HG02870 (cell line): Measurements from ENCODE around the gene CHI3L1.

Source experiments
- ATAC-seq: cut with Tn5 transposase; IDR thresholded peaks from one replicate; pipeline ENCODE4 v1.9.1; 2021; ENCODE audit warnings: mild to moderate bottlenecking, moderate library complexity; ENCODE audit not compliant: unreplicated experiment

The CHI3L1 gene

GRCh38 chr1:203152158-203153034 is 34.1 kb downstream of the CHI3L1 start:
- no peak for ATAC-seq

- ATAC-seq, result no peak
These were observed 34.9 kb downstream of the CHI3L1 start for GRCh38 chr1:203151362-203152157.

- no peak for ATAC-seq
These were observed 35.8 kb downstream of the CHI3L1 start for GRCh38 chr1:203150511-203151297.

- no peak for ATAC-seq
These were observed 37.2 kb downstream of the CHI3L1 start for GRCh38 chr1:203149188-203149840.

GRCh38 chr1:203148579-203148978 is 37.9 kb downstream of the CHI3L1 start:
- ATAC-seq, result no peak

GRCh38 chr1:203148127-203148526 is 38.4 kb downstream of the CHI3L1 start:
- ATAC-seq, result no peak

GRCh38 chr1:203147376-203147775 is 39.1 kb downstream of the CHI3L1 start:
- no peak for ATAC-seq

GRCh38 chr1:203146537-203146936 is 40.0 kb downstream of the CHI3L1 start:
- ATAC-seq, result no peak

- no peak for ATAC-seq
These were observed 40.5 kb downstream of the CHI3L1 start for GRCh38 chr1:203146042-203146369.

GRCh38 chr1:203145321-203146041 is 41.0 kb downstream of the CHI3L1 start:
- ATAC-seq, result no peak

GRCh38 chr1:203144661-203145060 is 41.8 kb downstream of the CHI3L1 start:
- no peak for ATAC-seq

- ATAC-seq, result no peak
These were observed 42.9 kb downstream of the CHI3L1 start for GRCh38 chr1:203143641-203144040.

- ATAC-seq, result no peak
These were observed 43.7 kb downstream of the CHI3L1 start for GRCh38 chr1:203142684-203143408.

- no peak for ATAC-seq
These were observed 44.4 kb downstream of the CHI3L1 start for GRCh38 chr1:203142124-203142523.

- no peak for ATAC-seq
These were observed 45.6 kb downstream of the CHI3L1 start for GRCh38 chr1:203140743-203141520.

- ATAC-seq, result no peak
These were observed 46.5 kb downstream of the CHI3L1 start for GRCh38 chr1:203139976-203140475.

- no peak for ATAC-seq
These were observed 48.4 kb downstream of the CHI3L1 start for GRCh38 chr1:203138066-203138465.

- no peak for ATAC-seq
These were observed 49.2 kb downstream of the CHI3L1 start for GRCh38 chr1:203137324-203137723.
